Medulla oblongata (tissue), 1 donor: ENCODE measurements around the gene MAMSTR.
"Not testable (repeated sequence)": the region's sequence is repeated elsewhere in the genome, so short reads cannot be mapped to it uniquely, and the experiment has no call there.

Experiments used
- DNase-seq: peaks from one replicate; pipeline ENCODE4 v3.0.0-alpha.2; 2015; ENCODE audit errors: extremely low spot score

The MAMSTR gene

GRCh38 chr19:48718711-48719231 is 754 bp downstream of the MAMSTR start:
- no peak for DNase-seq

GRCh38 chr19:48718106-48718505 is 1.4 kb downstream of the MAMSTR start:
- not testable (repeated sequence) for DNase-seq

DNA sequence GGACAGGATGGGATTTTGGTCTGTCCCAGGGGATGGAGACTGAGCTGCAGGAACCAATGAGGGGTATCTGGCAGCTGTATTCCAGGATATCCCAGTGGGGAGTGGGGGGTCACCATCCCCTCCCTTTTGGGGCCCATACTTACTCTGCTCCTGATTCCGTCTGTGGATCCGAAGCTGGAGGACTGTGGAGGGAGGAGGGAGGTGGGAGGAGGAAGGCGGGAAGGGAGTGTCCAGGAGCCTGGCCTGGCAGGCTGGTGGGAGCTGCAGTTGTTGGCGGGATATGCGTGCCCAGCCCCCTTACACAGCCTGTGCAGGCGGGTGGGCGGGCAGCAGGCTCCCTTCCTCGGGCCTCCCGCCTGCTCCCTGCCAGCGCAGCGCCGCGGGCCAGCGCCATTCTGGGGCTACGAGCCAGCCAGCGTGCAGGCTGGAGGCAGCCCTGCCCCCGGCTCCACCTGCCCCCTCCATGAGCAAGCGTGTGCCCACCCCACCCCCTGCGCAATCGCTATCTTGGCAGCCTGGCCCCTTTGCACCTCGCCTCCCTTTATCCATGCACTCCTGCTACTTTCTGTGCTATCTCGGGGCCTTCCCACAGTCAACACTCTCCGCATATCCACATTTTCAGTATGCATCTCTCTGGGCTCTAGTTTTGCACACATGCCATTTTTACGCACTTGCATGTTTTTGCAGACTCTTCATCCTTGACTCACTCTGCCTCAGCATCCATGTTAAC is 2.8 kb downstream of the MAMSTR start:
- peak; percentile 50 for DNase-seq

GRCh38 chr19:48715681-48716171 is 3.8 kb downstream of the MAMSTR start:
- no peak for DNase-seq

GRCh38 chr19:48714759-48715675 is 4.5 kb downstream of the MAMSTR start:
- DNase-seq: no peak

GRCh38 chr19:48713864-48714755 is 5.4 kb downstream of the MAMSTR start:
- DNase-seq: peak; percentile 100

- DNase-seq: no peak
Measured at GRCh38 chr19:48713041-48713863, 6.3 kb downstream of the MAMSTR start.

DNA sequence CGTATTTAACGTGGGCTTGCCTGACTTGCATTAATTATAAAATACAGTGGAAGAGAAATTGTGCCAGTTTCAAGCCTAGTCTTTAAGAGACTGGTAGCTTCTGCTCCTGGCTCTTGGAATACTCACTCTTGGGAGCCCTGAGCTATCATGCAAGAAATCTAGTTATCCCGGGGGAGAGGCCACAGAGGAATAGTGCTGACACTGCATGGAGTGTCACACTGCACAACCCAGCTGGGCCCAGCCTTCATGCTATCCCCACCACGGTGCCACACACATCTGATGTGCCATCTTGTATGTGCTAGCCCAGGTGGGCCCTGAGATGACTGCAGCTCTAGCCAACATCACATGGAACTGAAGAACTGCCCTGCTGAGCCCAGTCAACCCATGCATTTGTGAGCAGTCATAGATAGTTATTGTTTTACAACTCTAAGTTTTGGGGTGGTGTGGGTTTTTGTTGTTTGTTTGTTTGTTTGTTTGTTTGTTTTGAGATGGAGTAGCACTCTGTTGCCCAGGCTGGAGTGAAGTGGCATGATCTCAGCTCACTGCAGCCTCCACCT is 8.3 kb downstream of the MAMSTR start:
- DNase-seq: no peak

GRCh38 chr19:48708471-48708870 is 11.1 kb downstream of the MAMSTR start:
- no peak for DNase-seq

- no peak for DNase-seq
Measured at GRCh38 chr19:48705431-48705830, 14.1 kb downstream of the MAMSTR start.

- DNase-seq: no peak
Measured at GRCh38 chr19:48703316-48703715, 16.2 kb downstream of the MAMSTR start.

GRCh38 chr19:48702701-48703100 is 16.8 kb downstream of the MAMSTR start:
- no peak for DNase-seq

GRCh38 chr19:48698046-48698445 is 21.5 kb downstream of the MAMSTR start:
- no peak for DNase-seq

DNA sequence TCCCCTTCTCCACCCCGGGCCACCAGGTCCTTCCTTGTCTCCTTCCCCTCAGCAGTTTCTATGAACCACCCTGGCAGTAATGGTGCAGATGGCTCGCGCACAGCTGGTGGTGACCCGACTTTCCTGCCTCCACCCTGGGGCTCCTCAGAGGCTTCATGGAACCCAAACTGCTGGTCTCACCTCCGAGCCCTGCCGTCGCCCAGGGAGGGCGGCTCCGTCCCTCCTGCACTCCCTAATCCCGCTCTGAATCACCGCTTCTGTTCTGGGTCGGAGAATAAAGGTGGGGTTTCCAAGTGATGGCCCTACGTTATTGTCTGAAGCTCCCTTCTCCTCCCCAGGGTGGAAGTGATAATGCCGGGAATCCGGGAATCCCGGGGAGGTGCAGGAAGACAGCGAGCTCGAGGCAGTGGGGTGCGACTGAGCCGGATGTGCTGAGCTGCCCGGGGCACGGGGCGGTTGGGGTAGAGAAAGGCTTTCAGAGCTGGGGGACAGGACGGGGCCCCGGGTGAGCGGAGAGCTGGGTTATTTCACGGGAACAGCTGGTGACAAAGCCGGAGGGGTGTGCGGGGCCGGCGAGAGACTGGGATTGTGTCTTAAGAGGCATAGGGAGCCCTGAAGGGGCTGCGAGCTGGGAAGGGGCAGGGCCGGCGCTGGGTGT is 23.0 kb downstream of the MAMSTR start:
- no peak for DNase-seq

- DNase-seq: no peak
Measured at GRCh38 chr19:48695743-48696352, 23.7 kb downstream of the MAMSTR start, which contains the start of gene FUT2. FUT2 (plus strand) TSS chr19:48695971; CDS start chr19:48702957, 6,986 bp downstream.

DNA sequence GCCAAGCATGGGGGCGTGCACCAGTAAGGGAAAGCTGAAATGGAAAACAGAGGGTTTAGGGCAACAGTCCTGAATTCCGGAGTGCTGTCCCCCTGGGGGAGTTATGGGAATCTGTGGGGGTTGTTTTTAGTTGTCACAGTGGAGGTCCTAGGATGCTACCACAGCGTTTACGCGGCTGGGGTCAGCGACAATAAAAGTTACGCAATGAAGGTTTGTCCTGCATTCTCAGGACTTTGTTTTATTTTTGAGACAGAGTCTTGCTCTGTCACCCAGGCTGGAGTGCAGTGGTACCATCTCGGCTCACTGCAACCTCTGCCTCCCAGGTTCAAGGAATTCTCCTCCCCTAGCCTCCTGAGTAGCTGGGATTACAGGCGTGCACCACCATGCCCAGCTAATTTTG is 25.9 kb downstream of the MAMSTR start:
- DNase-seq: not testable (repeated sequence)

DNA sequence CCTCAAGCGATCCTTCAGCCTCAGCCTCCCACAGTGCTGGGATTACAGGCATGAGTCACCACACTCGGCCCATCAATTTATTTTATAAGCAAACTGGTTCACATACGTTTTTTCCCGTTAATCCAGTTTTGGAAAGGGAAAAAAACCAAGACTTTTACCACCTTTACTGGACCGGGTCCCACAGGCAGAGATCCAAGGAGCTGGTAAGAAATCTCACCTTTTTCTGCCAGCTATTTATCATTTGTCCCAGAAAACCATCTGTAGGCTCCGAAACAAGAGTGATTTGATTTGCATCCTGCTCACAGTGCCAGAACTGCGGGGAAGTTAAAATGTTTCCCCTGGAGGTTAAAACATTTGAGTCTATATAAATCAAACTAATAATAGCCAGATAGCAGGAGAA is 30.1 kb downstream of the MAMSTR start:
- no peak for DNase-seq

DNA sequence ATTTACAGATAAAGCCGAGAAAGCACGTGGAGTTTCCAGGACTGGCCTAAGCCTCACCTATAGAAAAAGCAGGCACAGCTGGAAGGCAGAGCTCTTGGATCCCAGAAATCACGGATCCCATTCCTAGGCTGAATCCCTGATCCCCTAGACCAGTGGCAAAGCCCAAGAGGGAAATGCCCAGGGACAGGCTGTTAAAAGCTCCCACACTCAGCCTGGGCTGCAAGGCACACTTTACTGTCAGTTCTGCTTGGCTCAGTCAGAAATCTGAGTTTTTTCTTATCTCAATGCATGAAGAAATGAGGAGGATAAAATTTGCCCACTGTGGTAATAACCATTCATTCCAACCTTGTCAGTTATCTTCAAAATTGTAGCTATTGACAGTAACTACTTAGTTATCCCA is 31.7 kb downstream of the MAMSTR start:
- no peak for DNase-seq

DNA sequence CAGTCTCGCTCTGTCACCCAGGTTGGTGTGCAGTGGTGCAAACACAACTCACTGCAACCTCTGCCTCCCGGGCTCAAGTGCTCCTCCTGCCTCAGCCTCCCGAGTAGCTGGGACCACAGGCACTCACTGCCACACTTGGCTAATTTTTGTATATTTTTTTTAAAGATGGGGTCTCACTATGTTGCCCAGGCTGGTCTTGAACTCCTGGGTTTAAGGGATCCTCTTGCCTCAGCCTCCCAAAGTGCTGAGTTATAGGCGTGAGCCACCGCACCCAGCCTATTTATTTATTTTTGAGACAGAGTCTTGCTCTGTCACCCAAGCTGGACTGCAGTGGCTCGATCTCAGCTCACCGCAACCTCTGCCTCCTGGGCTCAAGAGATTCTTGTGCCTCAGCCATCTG is 32.9 kb downstream of the MAMSTR start:
- DNase-seq: not testable (repeated sequence)
